ACC112 (cell line): ENCODE measurements around the gene ANO7.

ENCODE experiments used
- H2AFZ ChIP-seq: fragments of 200-600 bp; sonication (generic); one replicate; pipeline ENCODE4 v1.6.0; 2017; ENCODE audit warnings: antibody characterized with exemption, low read length; ENCODE audit not compliant: unreplicated experiment
- H3K27ac ChIP-seq: fragments of 200-600 bp; sonication (generic); 2 replicates; pipeline ENCODE4 v1.5.1; 2014; ENCODE audit warnings: low read depth, mild to moderate bottlenecking, antibody characterized with exemption, low read length, moderate library complexity
- H3K27me3 ChIP-seq: fragments of 200-600 bp; sonication (generic); 2 replicates; pipeline ENCODE4 v1.6.1; 2014; ENCODE audit warnings: mild to moderate bottlenecking, antibody characterized with exemption, low read length, moderate library complexity, mixed read lengths; ENCODE audit not compliant: insufficient read depth
- H3K36me3 ChIP-seq: fragments of 200-600 bp; sonication (generic); 2 replicates; pipeline ENCODE4 v1.6.1; 2016; ENCODE audit warnings: mild to moderate bottlenecking, antibody characterized with exemption, low read length, moderate library complexity, mixed read lengths; ENCODE audit not compliant: insufficient read depth
- H3K4me1 ChIP-seq: fragments of 200-600 bp; sonication (generic); one replicate; pipeline ENCODE4 v1.6.1; 2016; ENCODE audit warnings: low read length, mixed read lengths; ENCODE audit not compliant: insufficient read depth, unreplicated experiment, control insufficient read depth
- H3K4me3 ChIP-seq: fragments of 200-600 bp; sonication (generic); 2 replicates; pipeline ENCODE4 v1.5.1; 2014; ENCODE audit warnings: mild to moderate bottlenecking, low read depth, low read length
- H3K79me2 ChIP-seq: fragments of 200-600 bp; sonication (generic); one replicate; pipeline ENCODE4 v1.6.0; 2016; ENCODE audit warnings: low read length; ENCODE audit not compliant: control insufficient read depth, unreplicated experiment, insufficient read depth

Gene ANO7

GRCh38 chr2:241219856-241220356, 31.4 kb downstream of the ANO7 start:
- H3K4me3 ChIP-seq = peak overlapping the region; percentile 24; the same call in 1 of the 2 replicates
- H3K27ac ChIP-seq = no peak overlapping the region
- peaks cover 19% of the 10 kb centered on the region for H3K4me1 ChIP-seq
- H2AFZ ChIP-seq = no peak overlapping the region
- H3K27me3 ChIP-seq = peaks cover 6% of the 10 kb centered on the region
- H3K79me2 ChIP-seq = peaks cover 6% of the 10 kb centered on the region
- H3K36me3 ChIP-seq = no peaks in the 10 kb centered on the region

DNA sequence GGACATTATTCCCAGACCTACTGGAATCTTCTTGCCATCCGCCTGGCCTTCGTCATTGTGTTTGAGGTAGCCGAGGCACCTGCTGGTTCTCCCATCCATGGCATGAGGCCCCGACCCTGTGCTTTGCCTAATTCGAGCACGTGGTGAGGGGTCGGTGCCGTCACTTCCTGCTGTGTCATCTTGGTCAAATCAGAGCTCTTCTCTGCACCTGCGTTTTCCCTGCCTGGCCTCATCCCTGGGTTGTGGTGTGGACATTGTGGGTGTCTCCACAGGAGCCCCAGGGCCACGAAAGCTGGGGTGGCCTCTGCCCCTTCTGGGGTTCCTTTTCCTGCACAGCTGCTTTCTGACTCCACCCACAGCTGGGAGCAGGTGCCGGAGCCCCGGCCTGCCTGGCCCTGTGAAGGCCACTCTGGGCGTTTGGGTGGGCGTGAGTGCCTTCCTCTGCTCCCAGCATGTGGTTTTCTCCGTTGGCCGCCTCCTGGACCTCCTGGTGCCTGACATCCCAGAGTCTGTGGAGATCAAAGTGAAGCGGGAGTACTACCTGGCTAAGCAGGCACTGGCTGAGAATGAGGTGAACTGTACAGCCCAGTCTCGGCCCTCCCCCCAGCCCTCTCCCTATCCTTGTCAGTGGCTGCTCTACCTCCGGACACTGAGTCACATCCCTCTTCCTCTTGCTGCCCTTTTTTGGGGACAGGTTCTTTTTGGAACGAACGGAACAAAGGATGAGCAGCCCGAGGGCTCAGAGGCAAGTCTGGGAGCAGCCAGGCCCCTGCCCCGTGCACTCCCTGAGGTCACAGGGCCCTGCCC, 34.9 kb downstream of the ANO7 start:
- H3K4me3 ChIP-seq = no peak overlapping the region
- no peak overlapping the region for H3K27ac ChIP-seq
- peaks cover 19% of the 10 kb centered on the region for H3K4me1 ChIP-seq
- H2AFZ ChIP-seq = no peak overlapping the region
- H3K36me3 ChIP-seq = peaks cover 11% of the 10 kb centered on the region; the same call in 1 of the 2 replicates
- H3K27me3 ChIP-seq = no peaks in the 10 kb centered on the region
- peaks cover 6% of the 10 kb centered on the region for H3K79me2 ChIP-seq

- H3K4me1 ChIP-seq = peaks cover 17% of the 10 kb centered on the region
- no peak overlapping the region for H3K4me3 ChIP-seq
- peaks cover 6% of the 10 kb centered on the region for H3K79me2 ChIP-seq
- no peak overlapping the region for H3K27ac ChIP-seq
- H3K36me3 ChIP-seq = peaks cover 19% of the 10 kb centered on the region; the same call in 1 of the 2 replicates
- no peak overlapping the region for H2AFZ ChIP-seq
- no peaks in the 10 kb centered on the region for H3K27me3 ChIP-seq
Measured at GRCh38 chr2:241224018-241224850, 35.8 kb downstream of the ANO7 start.

- H3K4me3 ChIP-seq = no peak overlapping the region
- no peak overlapping the region for H3K27ac ChIP-seq
- H3K4me1 ChIP-seq = peaks cover 14% of the 10 kb centered on the region
- no peaks in the 10 kb centered on the region for H3K27me3 ChIP-seq
- H3K79me2 ChIP-seq = peaks cover 4% of the 10 kb centered on the region
- peaks cover 19% of the 10 kb centered on the region; the same call in 1 of the 2 replicates for H3K36me3 ChIP-seq
- no peak overlapping the region for H2AFZ ChIP-seq
Measured at GRCh38 chr2:241224851-241225438, 36.5 kb downstream of the ANO7 start.

DNA sequence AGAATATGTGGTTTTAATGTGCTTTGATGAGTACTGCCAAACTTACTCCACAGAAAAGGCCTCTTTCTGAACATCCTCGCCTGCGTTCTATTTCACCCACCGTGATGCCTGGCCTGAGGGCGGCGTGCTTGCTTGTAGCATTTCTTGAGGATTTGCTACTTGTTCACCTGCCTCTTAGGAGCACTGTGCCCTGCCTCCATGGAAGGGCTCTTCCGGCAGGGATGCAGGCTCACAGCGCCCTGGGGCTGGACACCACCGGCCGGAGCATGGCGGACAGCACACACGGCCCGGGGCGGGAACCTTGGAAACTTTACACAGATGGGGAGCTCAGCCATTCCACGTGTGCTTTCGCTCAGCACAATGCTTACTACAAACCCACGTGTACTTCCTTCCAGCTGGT, 37.1 kb downstream of the ANO7 start:
- Histone ChIP-seq H3K36me3 (peaks cover 22% of the 10 kb centered on the region; the same call in 1 of the 2 replicates), H3K4me1 (peaks cover 14% of the 10 kb centered on the region), H3K79me2 (no peaks in the 10 kb centered on the region), H3K27me3 (no peaks in the 10 kb centered on the region), H2AFZ (no peak overlapping the region), H3K4me3 (no peak overlapping the region), H3K27ac (no peak overlapping the region)

- H2AFZ ChIP-seq = no peak overlapping the region
- peaks cover 26% of the 10 kb centered on the region; the same call in 1 of the 2 replicates for H3K36me3 ChIP-seq
- no peaks in the 10 kb centered on the region for H3K27me3 ChIP-seq
- no peak overlapping the region for H3K27ac ChIP-seq
- H3K4me3 ChIP-seq = no peak overlapping the region
- H3K79me2 ChIP-seq = no peaks in the 10 kb centered on the region
- H3K4me1 ChIP-seq = peaks cover 14% of the 10 kb centered on the region
Measured at GRCh38 chr2:241225983-241226382, 37.5 kb downstream of the ANO7 start.

DNA sequence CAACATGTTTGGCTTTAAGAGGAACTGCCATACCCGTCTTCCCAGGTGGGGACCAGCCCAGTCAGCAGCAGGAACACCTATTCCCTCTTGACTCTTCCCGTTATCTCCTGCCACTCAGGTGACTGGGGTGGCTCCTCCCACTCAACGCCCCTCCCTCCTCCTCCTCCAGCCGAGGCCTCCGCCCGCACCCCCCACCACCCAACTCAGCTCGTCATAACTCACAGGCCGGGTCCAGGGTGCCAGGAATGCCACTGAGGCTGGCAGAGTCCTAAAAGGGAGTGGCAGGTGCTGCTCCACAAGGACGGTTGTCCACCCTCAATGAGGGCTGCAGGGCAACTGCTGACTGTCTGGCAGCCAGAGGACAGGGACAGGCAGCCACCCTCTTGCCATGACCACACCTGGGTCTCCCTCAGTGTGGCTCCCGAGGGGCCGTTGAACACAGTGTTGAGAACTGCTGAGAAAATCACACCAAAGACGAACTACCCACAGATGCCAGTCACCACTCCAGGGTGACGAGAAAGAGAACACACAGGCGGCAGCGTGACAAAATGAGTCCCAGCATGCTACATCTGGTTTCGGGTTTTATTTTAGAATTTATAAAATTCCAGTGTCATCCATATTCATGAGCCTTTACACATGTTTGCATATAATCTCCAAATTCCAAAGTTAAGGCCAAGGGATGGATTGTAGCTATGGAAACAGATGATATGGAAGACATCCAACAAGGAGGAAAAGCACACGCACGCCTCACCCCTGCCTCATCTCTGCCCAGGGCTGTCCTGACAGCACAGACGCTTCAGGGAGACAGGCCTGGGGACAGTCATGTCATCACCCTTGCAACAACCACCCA, 38.5 kb downstream of the ANO7 start:
- H3K36me3 ChIP-seq = peaks cover 34% of the 10 kb centered on the region; the same call in 1 of the 2 replicates
- peaks cover 14% of the 10 kb centered on the region for H3K4me1 ChIP-seq
- H3K27me3 ChIP-seq = no peaks in the 10 kb centered on the region
- no peak overlapping the region for H3K4me3 ChIP-seq
- H3K27ac ChIP-seq = no peak overlapping the region
- no peak overlapping the region for H2AFZ ChIP-seq
- H3K79me2 ChIP-seq = peaks cover 6% of the 10 kb centered on the region

DNA sequence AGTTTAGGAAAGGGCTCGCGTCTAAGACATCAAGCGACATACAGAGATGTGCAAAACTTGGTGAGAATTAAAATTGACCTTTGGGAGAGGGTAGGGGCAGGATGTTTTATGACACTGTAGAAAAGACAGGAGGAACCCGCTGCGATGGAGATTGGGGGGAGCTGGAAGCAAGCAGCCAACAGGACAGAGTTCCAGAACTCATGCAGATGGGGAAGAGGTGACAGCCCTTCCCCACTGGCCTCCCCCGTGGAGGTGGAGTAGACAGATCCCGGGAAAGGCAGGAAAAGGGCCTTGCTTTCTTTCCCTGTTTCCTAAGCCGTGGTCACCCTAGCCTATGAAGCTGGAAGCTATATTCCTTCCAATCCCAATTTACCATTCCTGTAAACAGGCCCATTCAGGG, 39.1 kb downstream of the ANO7 start:
- Histone ChIP-seq H2AFZ (no peak overlapping the region), H3K4me1 (peaks cover 14% of the 10 kb centered on the region), H3K27me3 (no peaks in the 10 kb centered on the region), H3K4me3 (no peak overlapping the region), H3K36me3 (peaks cover 35% of the 10 kb centered on the region; the same call in 1 of the 2 replicates), H3K79me2 (peaks cover 6% of the 10 kb centered on the region), H3K27ac (no peak overlapping the region)

- H3K36me3 ChIP-seq = peaks cover 35% of the 10 kb centered on the region; the same call in 1 of the 2 replicates
- no peaks in the 10 kb centered on the region for H3K27me3 ChIP-seq
- peaks cover 6% of the 10 kb centered on the region for H3K79me2 ChIP-seq
- no peak overlapping the region for H3K27ac ChIP-seq
- no peak overlapping the region for H3K4me3 ChIP-seq
- H3K4me1 ChIP-seq = peaks cover 14% of the 10 kb centered on the region
- no peak overlapping the region for H2AFZ ChIP-seq
Measured at GRCh38 chr2:241228081-241228859, 39.8 kb downstream of the ANO7 start.
